ENCODE measurements around the gene PRKCH. TPM values are rescaled to one million over a fixed set of nuclear protein-coding genes. Genes with fewer than 3 reads are reported as not detected.

PRKCH gene
- total RNA-seq, 2 donors from 2014 or later = 24.6 to 73.6 TPM

- Histone ChIP-seq H3K36me3 (no peaks in the 10 kb centered on the region), H3K4me1 (ENCODE audit: control insufficient read depth in 1 of 2, low read depth in 2 of 2) (peaks cover 29 to 38% of the 10 kb centered on the region in 2 donors), H3K27me3 (replicated peaks; ENCODE audit: insufficient read depth) (no peaks in the 10 kb centered on the region), H3K9me3 (no peaks in the 10 kb centered on the region), H3K27ac (peak overlapping the region in 1 of 2 donors; percentile 26), H3K4me3 (peak overlapping the region; percentile 53)
- no peak for TF ChIP-seq CTCF (IDR thresholded peaks at IDR 0.05)
- ATAC-seq (ENCODE audit: insufficient number of reproducible peaks, low FRiP score, low read depth) = no peak
- DNase-seq (ENCODE audit: low spot score) = no peak
These were observed 149.0 kb downstream of the PRKCH start for GRCh38 chr14:61470261-61470960.

DNA sequence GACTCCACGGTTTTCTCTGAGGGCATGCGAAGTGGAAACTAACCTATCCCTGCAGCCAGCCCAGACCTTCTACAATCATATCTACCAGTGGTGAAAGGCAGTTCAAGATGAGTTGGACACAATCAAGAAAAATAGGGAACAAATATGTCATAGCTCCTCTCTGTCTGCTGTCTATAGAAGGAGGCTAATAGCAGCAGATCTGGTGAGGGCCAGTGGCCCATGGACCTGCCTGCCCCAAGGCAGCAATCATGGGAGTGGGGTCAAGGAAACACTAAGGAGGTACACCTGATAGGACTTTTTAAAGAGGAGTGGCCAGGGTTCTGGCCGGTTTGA lies 149.5 kb downstream of the PRKCH start:
- ATAC-seq (ENCODE audit: insufficient number of reproducible peaks, low FRiP score, low read depth) (no peak), DNase-seq (ENCODE audit: low spot score) (no peak)
- Histone ChIP-seq H3K9me3 (no peaks in the 10 kb centered on the region), H3K27me3 (replicated peaks; ENCODE audit: insufficient read depth) (no peaks in the 10 kb centered on the region), H3K36me3 (no peaks in the 10 kb centered on the region), H3K4me3 (no peak overlapping the region), H3K27ac (peak overlapping the region in 1 of 2 donors; percentile 26), H3K4me1 (ENCODE audit: control insufficient read depth in 1 of 2, low read depth in 2 of 2) (peaks cover 34 to 41% of the 10 kb centered on the region in 2 donors)
- TF ChIP-seq CTCF (IDR thresholded peaks at IDR 0.05) = no peak

GRCh38 chr14:61471297-61472005 lies 150.1 kb downstream of the PRKCH start:
- no peaks in the 10 kb centered on the region for H3K27me3 ChIP-seq (replicated peaks; ENCODE audit: insufficient read depth)

DNA sequence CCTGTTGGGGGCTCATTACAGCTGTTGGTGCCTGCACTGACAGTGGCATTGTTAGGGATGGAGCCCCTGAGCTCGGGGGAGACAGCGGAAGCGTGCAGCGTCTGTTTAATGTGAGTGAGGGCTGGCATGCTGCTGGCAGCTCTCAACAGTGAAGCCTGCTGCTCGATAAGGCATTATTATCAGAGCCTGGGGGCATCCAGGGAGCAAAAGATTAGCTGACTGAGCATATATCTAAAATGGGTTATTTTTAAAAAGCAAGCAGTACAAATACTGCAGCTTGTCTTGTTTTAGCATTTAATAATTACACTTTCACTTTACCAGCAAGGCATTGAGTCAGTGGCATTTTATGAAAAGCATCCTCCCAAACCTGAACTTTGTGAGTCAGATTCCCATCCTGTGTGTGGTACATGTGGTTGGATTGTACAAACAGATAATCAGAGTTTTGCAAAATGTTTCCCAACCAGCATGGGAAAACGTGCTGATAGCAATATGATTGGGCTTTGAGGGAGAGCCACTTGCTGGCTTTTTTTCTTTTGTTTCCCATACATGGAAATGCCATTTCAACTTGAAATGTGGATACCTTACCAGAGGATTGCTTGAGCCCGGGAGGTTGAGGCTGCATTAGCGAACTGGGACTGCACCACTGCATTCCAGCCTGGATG lies 150.8 kb downstream of the PRKCH start:
- no peak for TF ChIP-seq CTCF (IDR thresholded peaks at IDR 0.05)
- no peak for DNase-seq (ENCODE audit: low spot score)
- Histone ChIP-seq H3K4me1 (ENCODE audit: control insufficient read depth in 1 of 2, low read depth in 2 of 2) (peaks cover 40 to 53% of the 10 kb centered on the region in 2 donors), H3K36me3 (no peaks in the 10 kb centered on the region), H3K4me3 (peak overlapping the region; percentile 69), H3K27ac (peak overlapping the region; percentile 29 to 66), H3K27me3 (replicated peaks; ENCODE audit: insufficient read depth) (no peaks in the 10 kb centered on the region), H3K9me3 (no peaks in the 10 kb centered on the region)
- peak; percentile 29 for ATAC-seq (ENCODE audit: insufficient number of reproducible peaks, low FRiP score, low read depth)

More at GRCh38 chr14:61471297-61472005, 150.1 kb downstream of the PRKCH start:
- TF ChIP-seq CTCF (IDR thresholded peaks at IDR 0.05) = no peak
- no peak for DNase-seq (ENCODE audit: low spot score)
- ATAC-seq (ENCODE audit: insufficient number of reproducible peaks, low FRiP score, low read depth) = no peak
- peak overlapping the region; percentile 29 to 66 for H3K27ac ChIP-seq
- H3K36me3 ChIP-seq = no peaks in the 10 kb centered on the region
- peaks cover 37 to 46% of the 10 kb centered on the region in 2 donors for H3K4me1 ChIP-seq (ENCODE audit: control insufficient read depth in 1 of 2, low read depth in 2 of 2)
- peak overlapping the region; percentile 69 for H3K4me3 ChIP-seq
- no peaks in the 10 kb centered on the region for H3K9me3 ChIP-seq

- H3K27ac ChIP-seq = peak overlapping the region in 1 of 2 donors; percentile 3
- ATAC-seq (ENCODE audit: insufficient number of reproducible peaks, low FRiP score, low read depth) (no peak), DNase-seq (ENCODE audit: low spot score) (no peak)
- H3K9me3 ChIP-seq = no peaks in the 10 kb centered on the region
- H3K4me3 ChIP-seq = no peak overlapping the region
- no peaks in the 10 kb centered on the region for H3K27me3 ChIP-seq (replicated peaks; ENCODE audit: insufficient read depth)
- peaks cover 45 to 61% of the 10 kb centered on the region in 2 donors for H3K4me1 ChIP-seq (ENCODE audit: control insufficient read depth in 1 of 2, low read depth in 2 of 2)
- no peaks in the 10 kb centered on the region for H3K36me3 ChIP-seq
- TF ChIP-seq CTCF (IDR thresholded peaks at IDR 0.05) = no peak
These were observed 151.5 kb downstream of the PRKCH start for GRCh38 chr14:61472801-61473376.

All from thoracic aorta (tissue), 2 donors.